Activated naive CD8-positive, alpha-beta T cell treated with anti-CD3 and anti-CD28 coated beads, Interleukin-2, amount 10 ng/mL, durations not matched to agents 7 days and 5 days (primary cell): ENCODE data around the gene FXR2. TPM values are rescaled to one million over a fixed set of nuclear protein-coding genes. Genes with fewer than 3 reads are reported as not detected.

Experiments used
- ATAC-seq: fragments of 150-1000 bp; cut with Tn5 transposase; one replicate; pipeline ENCODE4 v1.10.0; 2021; ENCODE audit warnings: low read depth, moderate library complexity
- POLR2A ChIA-PET: fragments of 350-600 bp; sonication (Branson Sonifier 250); formaldehyde crosslinking; loops from one replicate; lab custom pipeline; 2021; ENCODE audit warnings: antibody characterized with exemption; lab: Charles Lee
- DNase-seq: peaks from one replicate; pipeline ENCODE4 v3.0.0; 2021
- H3K27ac Mint-ChIP-seq: one replicate; pipeline ENCODE4 v1.8.0; 2022; ENCODE audit warnings: mild to moderate bottlenecking, mixed read lengths
- H3K27me3 Mint-ChIP-seq: one replicate; pipeline ENCODE4 v1.8.0; 2022; ENCODE audit warnings: mild to moderate bottlenecking, moderate library complexity, mixed read lengths
- H3K36me3 Mint-ChIP-seq: one replicate; pipeline ENCODE4 v1.8.0; 2021; ENCODE audit warnings: mild to moderate bottlenecking, mixed read lengths
- H3K4me1 Mint-ChIP-seq: one replicate; pipeline ENCODE4 v1.8.0; 2021; ENCODE audit warnings: mixed read lengths
- H3K4me3 Mint-ChIP-seq: one replicate; pipeline ENCODE4 v1.8.0; 2022; ENCODE audit warnings: mild to moderate bottlenecking, moderate library complexity, mixed read lengths
- H3K9me3 Mint-ChIP-seq: one replicate; pipeline ENCODE4 v1.8.0; 2021; ENCODE audit warnings: mixed read lengths
- total RNA-seq, 2 experiments: library from RNA; stranded (reverse); gene quantifications; one replicate each; pipeline ENCODE4 v1.2.3, GENCODE V29; 2021

FXR2 gene
- total RNA-seq, 2 experiments from 2014 or later = 37.7 to 38.2 TPM

GRCh38 chr17:7590743-7591142, 24.0 kb downstream of the FXR2 start:
- Mint-ChIP-seq H3K4me1 (peaks cover 3% of the 10 kb centered on the region), H3K9me3 (no peaks in the 10 kb centered on the region), H3K4me3 (no peak overlapping the region), H3K36me3 (peaks cover 21% of the 10 kb centered on the region), H3K27ac (peak overlapping the region; percentile 49), H3K27me3 (no peaks in the 10 kb centered on the region)
- DNase-seq (no peak), ATAC-seq (no peak)
- POLR2A ChIA-PET = interaction anchor here (1.7 to 2.4 kb wide), 2 partner anchors 15 to 96 kb away, joined by 4 to 10 read pairs; partner anchors contain the start of gene TP53

GRCh38 chr17:7589891-7590691, 24.6 kb downstream of the FXR2 start, which contains the start of gene SOX15:
Gene SOX15 (minus strand): TSS chr17:7590094. CDS start chr17:7589676, 418 bp downstream.
- H3K4me1 Mint-ChIP-seq = peaks cover 4% of the 10 kb centered on the region
- H3K27me3 Mint-ChIP-seq = no peaks in the 10 kb centered on the region
- H3K4me3 Mint-ChIP-seq = no peak within 1 kb of the TSS
- ATAC-seq = no peak
- peak within 1 kb of the TSS; percentile 49 for H3K27ac Mint-ChIP-seq
- no peaks in the 10 kb centered on the region for H3K9me3 Mint-ChIP-seq
- DNase-seq = no peak
- POLR2A ChIA-PET = interaction anchor here (0.9 to 2.4 kb wide), 9 partner anchors 10 to 153 kb away, joined by 3 to 10 read pairs (median 4); partner anchors contain the start of genes CD68, FGF11 and TP53
- peaks cover 16% of the 10 kb centered on the region for H3K36me3 Mint-ChIP-seq

- ATAC-seq (peak; percentile 81), DNase-seq (peak; percentile 81)
- no peak overlapping the region for H3K27ac Mint-ChIP-seq
- no peaks in the 10 kb centered on the region for H3K9me3 Mint-ChIP-seq
- H3K27me3 Mint-ChIP-seq = no peaks in the 10 kb centered on the region
- H3K36me3 Mint-ChIP-seq = peaks cover 16% of the 10 kb centered on the region
- POLR2A ChIA-PET = interaction anchor here (0.9 to 2.4 kb wide), 9 partner anchors 10 to 152 kb away, joined by 3 to 10 read pairs (median 4); partner anchors contain the start of genes CD68, FGF11 and TP53
- H3K4me1 Mint-ChIP-seq = peaks cover 9% of the 10 kb centered on the region
- H3K4me3 Mint-ChIP-seq = no peak overlapping the region
Observed at GRCh38 chr17:7589204-7589868, 25.4 kb downstream of the FXR2 start.

GRCh38 chr17:7588553-7589203, 26.0 kb downstream of the FXR2 start:
- Mint-ChIP-seq H3K9me3 (no peaks in the 10 kb centered on the region), H3K4me1 (peaks cover 10% of the 10 kb centered on the region), H3K36me3 (peaks cover 11% of the 10 kb centered on the region), H3K27ac (no peak overlapping the region), H3K27me3 (no peaks in the 10 kb centered on the region), H3K4me3 (no peak overlapping the region)
- POLR2A ChIA-PET = interaction anchor here (0.9 to 2.4 kb wide), 9 partner anchors 9 to 152 kb away, joined by 3 to 10 read pairs (median 4); partner anchors contain the start of genes CD68, FGF11 and TP53
- no peak for DNase-seq
- no peak for ATAC-seq

- no peak overlapping the region for H3K4me3 Mint-ChIP-seq
- ATAC-seq (no peak), DNase-seq (no peak)
- no peaks in the 10 kb centered on the region for H3K9me3 Mint-ChIP-seq
- H3K27ac Mint-ChIP-seq = no peak overlapping the region
- POLR2A ChIA-PET = interaction anchor here (0.8 to 5.7 kb wide), 5 partner anchors 14 to 100 kb away, joined by 3 to 89 read pairs (median 5); partner anchors contain the start of genes FXR2, TP53 and WRAP53
- peaks cover 14% of the 10 kb centered on the region for H3K4me1 Mint-ChIP-seq
- peaks cover 9% of the 10 kb centered on the region for H3K36me3 Mint-ChIP-seq
- no peaks in the 10 kb centered on the region for H3K27me3 Mint-ChIP-seq
Observed at GRCh38 chr17:7587420-7588151, 27.1 kb downstream of the FXR2 start.

GRCh38 chr17:7586673-7587419, 27.9 kb downstream of the FXR2 start:
- no peak overlapping the region for H3K4me3 Mint-ChIP-seq

GRCh38 chr17:7583253-7584109, 31.2 kb downstream of the FXR2 start, which contains the start of gene MPDU1:
Gene MPDU1 (plus strand): TSS chr17:7583852. CDS start chr17:7583863, 11 bp downstream.
- H3K27ac Mint-ChIP-seq = peak within 1 kb of the TSS; percentile 100
- H3K4me1 Mint-ChIP-seq = peaks cover 47% of the 10 kb centered on the region
- POLR2A ChIA-PET = interaction anchor here (0.7 to 5.7 kb wide), 18 partner anchors 10 to 538 kb away, joined by 3 to 89 read pairs (median 4); partner anchors contain the start of genes FXR2, GABARAP, NEURL4 and POLR2A
- no peaks in the 10 kb centered on the region for H3K9me3 Mint-ChIP-seq
- peak within 1 kb of the TSS; percentile 99 for H3K4me3 Mint-ChIP-seq
- peaks cover 30% of the 10 kb centered on the region for H3K36me3 Mint-ChIP-seq
- peak; percentile 85 for ATAC-seq
- H3K27me3 Mint-ChIP-seq = no peaks in the 10 kb centered on the region
- peak; percentile 95 for DNase-seq

More at GRCh38 chr17:7586673-7587419, 27.9 kb downstream of the FXR2 start:
- Mint-ChIP-seq H3K27ac (peak overlapping the region; percentile 45), H3K4me1 (peaks cover 21% of the 10 kb centered on the region), H3K27me3 (no peaks in the 10 kb centered on the region), H3K9me3 (no peaks in the 10 kb centered on the region), H3K36me3 (peaks cover 11% of the 10 kb centered on the region)
- ATAC-seq (no peak), DNase-seq (no peak)
- POLR2A ChIA-PET = interaction anchor here (0.8 to 5.7 kb wide), 5 partner anchors 13 to 101 kb away, joined by 3 to 89 read pairs (median 5); partner anchors contain the start of genes FXR2, TP53 and WRAP53

GRCh38 chr17:7582396-7583252, 32.1 kb downstream of the FXR2 start:
- Mint-ChIP-seq H3K36me3 (peaks cover 35% of the 10 kb centered on the region), H3K4me3 (peak overlapping the region; percentile 99), H3K4me1 (peaks cover 56% of the 10 kb centered on the region), H3K27ac (peak overlapping the region; percentile 100), H3K27me3 (no peaks in the 10 kb centered on the region), H3K9me3 (no peaks in the 10 kb centered on the region)
- no peak for ATAC-seq
- POLR2A ChIA-PET = interaction anchor here (1.3 to 5.7 kb wide), 8 partner anchors 9 to 341 kb away, joined by 3 to 89 read pairs (median 10); partner anchors contain the start of genes FXR2, GABARAP, NEURL4 and SAT2
- DNase-seq = no peak

- Mint-ChIP-seq H3K9me3 (no peaks in the 10 kb centered on the region), H3K27ac (peak overlapping the region; percentile 96), H3K27me3 (no peaks in the 10 kb centered on the region), H3K4me3 (peak overlapping the region; percentile 80), H3K4me1 (peaks cover 65% of the 10 kb centered on the region), H3K36me3 (peaks cover 42% of the 10 kb centered on the region)
- ATAC-seq (no peak), DNase-seq (no peak)
- POLR2A ChIA-PET = interaction anchor here (0.5 to 2.5 kb wide), 7 partner anchors 9 to 122 kb away, joined by 3 to 14 read pairs (median 6); partner anchors contain the start of genes FXR2, POLR2A, SOX15 and TP53
Observed at GRCh38 chr17:7580604-7581575, 33.8 kb downstream of the FXR2 start.
